IPS-15b (cell line): ENCODE results near the gene CREB3.
A peak's percentile ranks its signal among the peaks of the same experiment; 100 is the strongest.

ENCODE experiments used
- H3K27me3 ChIP-seq: one replicate; pipeline ENCODE4 v1.6.1; 2013; ENCODE audit warnings: low read length; ENCODE audit not compliant: control insufficient read depth, insufficient read depth
- H3K36me3 ChIP-seq: one replicate; pipeline ENCODE4 v1.6.1; 2013; ENCODE audit warnings: low read length; ENCODE audit not compliant: control insufficient read depth, insufficient read depth
- H3K4me1 ChIP-seq: one replicate; pipeline ENCODE4 v1.6.1; 2013; ENCODE audit warnings: mild to moderate bottlenecking, low read length; ENCODE audit not compliant: control insufficient read depth, insufficient read depth
- H3K4me3 ChIP-seq: one replicate; pipeline ENCODE4 v1.5.1; 2013; ENCODE audit warnings: low read depth, low read length
- H3K9ac ChIP-seq: one replicate; pipeline ENCODE4 v1.6.1; 2013; ENCODE audit warnings: low read depth, mild to moderate bottlenecking, low read length
- H3K9me3 ChIP-seq: one replicate; pipeline ENCODE4 v1.6.1; 2013; ENCODE audit warnings: mild to moderate bottlenecking, low read length; ENCODE audit not compliant: control insufficient read depth, insufficient read depth

The CREB3 gene

GRCh38 chr9:35732185-35732799 is at the start of gene CREB3, which contains the start of gene TLN1:
Gene CREB3 (plus strand): TSS chr9:35732666. CDS start chr9:35732773, 107 bp downstream.
Gene TLN1 (minus strand): TSS chr9:35732195. CDS start chr9:35725694, 6,501 bp downstream.
- Histone ChIP-seq H3K36me3 (peaks cover 11% of the 10 kb centered on the region), H3K4me1 (peaks cover 28% of the 10 kb centered on the region), H3K4me3 (peak within 1 kb of the TSS; percentile 96), H3K9me3 (no peaks in the 10 kb centered on the region), H3K27me3 (no peaks in the 10 kb centered on the region), H3K9ac (peak within 1 kb of the TSS; percentile 82)

GRCh38 chr9:35683323-35683722 is 49.1 kb upstream of the CREB3 start:
- Histone ChIP-seq H3K4me3 (no peak overlapping the region), H3K9me3 (no peaks in the 10 kb centered on the region), H3K4me1 (peaks cover 7% of the 10 kb centered on the region), H3K36me3 (peaks cover 52% of the 10 kb centered on the region), H3K27me3 (no peaks in the 10 kb centered on the region), H3K9ac (no peak overlapping the region)

GRCh38 chr9:35684921-35685320 is 47.5 kb upstream of the CREB3 start:
- peaks cover 52% of the 10 kb centered on the region for H3K36me3 ChIP-seq
- no peak overlapping the region for H3K4me3 ChIP-seq
- H3K9ac ChIP-seq: no peak overlapping the region
- H3K27me3 ChIP-seq: no peaks in the 10 kb centered on the region
- peaks cover 10% of the 10 kb centered on the region for H3K4me1 ChIP-seq
- H3K9me3 ChIP-seq: no peaks in the 10 kb centered on the region

GRCh38 chr9:35685506-35685905 is 47.0 kb upstream of the CREB3 start:
- Histone ChIP-seq H3K9ac (no peak overlapping the region), H3K4me1 (peaks cover 10% of the 10 kb centered on the region), H3K9me3 (no peaks in the 10 kb centered on the region), H3K27me3 (no peaks in the 10 kb centered on the region), H3K4me3 (no peak overlapping the region), H3K36me3 (peaks cover 52% of the 10 kb centered on the region)

GRCh38 chr9:35686222-35687203 is 46.0 kb upstream of the CREB3 start:
- H3K4me3 ChIP-seq: no peak overlapping the region
- peaks cover 10% of the 10 kb centered on the region for H3K4me1 ChIP-seq
- no peaks in the 10 kb centered on the region for H3K9me3 ChIP-seq
- no peak overlapping the region for H3K9ac ChIP-seq
- H3K36me3 ChIP-seq: peaks cover 52% of the 10 kb centered on the region
- H3K27me3 ChIP-seq: no peaks in the 10 kb centered on the region

GRCh38 chr9:35687306-35687705 is 45.2 kb upstream of the CREB3 start:
- H3K9me3 ChIP-seq: no peaks in the 10 kb centered on the region
- H3K4me3 ChIP-seq: no peak overlapping the region
- peaks cover 10% of the 10 kb centered on the region for H3K4me1 ChIP-seq
- H3K27me3 ChIP-seq: no peaks in the 10 kb centered on the region
- no peak overlapping the region for H3K9ac ChIP-seq
- H3K36me3 ChIP-seq: peaks cover 48% of the 10 kb centered on the region

- H3K9ac ChIP-seq: no peak overlapping the region
- H3K4me3 ChIP-seq: peak overlapping the region; percentile 81
- peaks cover 40% of the 10 kb centered on the region for H3K36me3 ChIP-seq
- no peaks in the 10 kb centered on the region for H3K9me3 ChIP-seq
- H3K27me3 ChIP-seq: no peaks in the 10 kb centered on the region
- H3K4me1 ChIP-seq: peaks cover 10% of the 10 kb centered on the region
These were observed 44.4 kb upstream of the CREB3 start for GRCh38 chr9:35687972-35688557.

GRCh38 chr9:35688558-35689541 is 43.6 kb upstream of the CREB3 start:
- Histone ChIP-seq H3K36me3 (peaks cover 33% of the 10 kb centered on the region), H3K9ac (peak overlapping the region; percentile 92)

GRCh38 chr9:35689542-35690293 is 42.7 kb upstream of the CREB3 start, which contains the start of gene TPM2:
Gene TPM2 (minus strand): TSS chr9:35689925. CDS start chr9:35689817, 108 bp downstream.
- H3K4me1 ChIP-seq: peaks cover 10% of the 10 kb centered on the region
- no peaks in the 10 kb centered on the region for H3K27me3 ChIP-seq
- peak within 1 kb of the TSS; percentile 92 for H3K9ac ChIP-seq
- peaks cover 24% of the 10 kb centered on the region for H3K36me3 ChIP-seq
- H3K4me3 ChIP-seq: peak within 1 kb of the TSS; percentile 81
- H3K9me3 ChIP-seq: no peaks in the 10 kb centered on the region

More at GRCh38 chr9:35688558-35689541, 43.6 kb upstream of the CREB3 start:
- H3K27me3 ChIP-seq: no peaks in the 10 kb centered on the region
- H3K4me3 ChIP-seq: peak overlapping the region; percentile 81
- no peaks in the 10 kb centered on the region for H3K9me3 ChIP-seq
- peaks cover 10% of the 10 kb centered on the region for H3K4me1 ChIP-seq

- Histone ChIP-seq H3K36me3 (peaks cover 19% of the 10 kb centered on the region), H3K4me1 (peaks cover 10% of the 10 kb centered on the region), H3K9me3 (no peaks in the 10 kb centered on the region), H3K9ac (peak overlapping the region; percentile 12), H3K27me3 (no peaks in the 10 kb centered on the region), H3K4me3 (peak overlapping the region; percentile 81)
These were observed 42.2 kb upstream of the CREB3 start for GRCh38 chr9:35690294-35690613.
